Measurements from ENCODE around the gene PEX5L.

The PEX5L gene

DNA sequence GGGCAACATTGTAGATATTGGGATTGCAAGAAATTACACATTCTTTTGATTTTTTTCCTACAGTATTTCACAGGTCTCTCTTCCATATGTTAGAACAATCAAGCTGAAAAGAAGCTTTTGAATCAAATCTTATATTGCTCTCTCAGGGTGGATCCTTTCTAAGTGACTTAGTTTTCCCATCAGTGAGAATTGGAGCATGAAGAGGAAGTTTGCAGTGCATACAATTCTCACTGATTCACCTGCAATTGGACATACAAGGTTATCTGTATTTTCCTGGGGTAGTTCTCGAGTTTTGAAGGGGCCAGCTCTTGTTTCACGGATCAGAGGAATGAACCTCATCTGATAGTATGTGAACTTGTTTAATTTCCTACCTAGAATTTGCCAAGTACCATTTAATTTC lies 150.8 kb downstream of the PEX5L start:
- DNase-seq = no peak

DNA sequence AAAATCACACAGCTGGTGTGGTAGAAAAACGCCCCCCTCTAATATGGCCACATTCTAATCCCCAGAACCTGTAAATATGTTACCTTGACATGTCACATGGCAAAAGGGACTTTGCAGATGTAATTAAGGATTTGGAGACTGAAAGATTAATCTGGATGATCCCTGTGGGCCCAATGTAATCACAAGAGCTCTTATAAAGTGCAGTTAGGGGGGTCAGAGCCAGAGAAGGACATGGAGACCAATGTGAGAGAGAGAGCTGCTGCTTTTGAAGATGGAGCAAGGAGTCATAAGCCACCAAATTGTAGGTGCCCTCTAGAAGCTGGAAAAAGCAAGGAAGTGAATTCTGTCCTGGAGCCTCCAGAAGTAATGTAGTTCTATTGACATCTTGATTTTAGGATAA lies 152.6 kb downstream of the PEX5L start:
- no peak for DNase-seq

DNA sequence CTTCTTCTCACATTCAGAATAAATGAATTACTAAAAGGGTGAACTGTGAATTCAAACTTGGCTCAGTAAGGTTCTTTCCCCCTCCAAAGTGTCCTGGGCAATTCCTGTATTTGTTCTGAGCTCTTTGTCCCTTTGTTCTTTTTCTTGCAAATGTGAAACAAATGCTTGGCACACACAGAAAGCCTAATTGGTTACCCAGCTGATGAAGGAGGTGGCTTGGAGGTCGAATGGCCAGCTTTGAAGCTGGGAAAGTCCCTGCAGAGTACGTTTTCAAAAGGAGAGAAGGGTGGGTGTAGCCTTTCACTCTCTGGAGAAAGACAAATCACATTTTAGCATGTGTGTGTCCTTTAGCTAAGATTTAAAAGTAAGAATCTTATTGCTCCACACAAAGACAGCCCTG lies 154.4 kb downstream of the PEX5L start:
- DNase-seq = no peak

DNA sequence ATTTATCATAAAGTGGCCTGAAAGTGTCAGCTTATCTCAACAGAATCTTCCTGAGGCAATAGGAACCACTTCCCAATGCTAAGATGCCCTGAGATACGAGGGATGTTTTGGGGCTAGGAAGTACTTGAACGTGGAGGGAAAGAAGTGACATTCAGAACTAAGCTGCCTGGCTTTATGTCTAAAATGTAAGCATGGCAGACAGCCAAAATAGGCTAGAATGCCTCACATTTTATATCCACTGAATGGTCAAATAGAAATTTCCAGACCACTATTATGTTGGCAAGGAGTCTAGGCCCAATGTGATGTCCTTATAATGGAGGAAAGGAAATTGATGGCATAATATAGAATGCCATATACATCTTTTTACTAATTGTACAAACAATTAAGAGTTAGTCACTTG lies 154.9 kb downstream of the PEX5L start:
- DNase-seq = no peak

DNA sequence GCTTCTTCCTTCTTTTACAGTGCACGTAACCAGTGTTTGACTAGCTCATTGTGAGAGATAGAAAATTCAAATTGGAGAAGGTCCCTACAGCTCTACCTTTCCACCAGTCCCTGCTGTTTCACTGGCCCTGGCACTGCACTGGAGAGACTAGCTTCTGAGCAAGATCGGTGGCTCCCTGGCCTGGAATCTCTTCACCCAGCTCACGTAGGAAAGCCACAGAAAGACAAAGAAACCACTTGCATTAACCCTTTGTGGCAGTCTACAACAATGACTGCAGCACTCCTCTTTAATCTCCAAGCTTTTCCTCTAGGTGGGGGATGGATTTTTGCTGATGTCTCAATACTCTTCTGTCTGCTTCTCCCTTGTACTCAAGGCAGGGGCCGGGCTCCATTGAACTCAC lies 155.9 kb downstream of the PEX5L start:
- DNase-seq = no peak

DNA sequence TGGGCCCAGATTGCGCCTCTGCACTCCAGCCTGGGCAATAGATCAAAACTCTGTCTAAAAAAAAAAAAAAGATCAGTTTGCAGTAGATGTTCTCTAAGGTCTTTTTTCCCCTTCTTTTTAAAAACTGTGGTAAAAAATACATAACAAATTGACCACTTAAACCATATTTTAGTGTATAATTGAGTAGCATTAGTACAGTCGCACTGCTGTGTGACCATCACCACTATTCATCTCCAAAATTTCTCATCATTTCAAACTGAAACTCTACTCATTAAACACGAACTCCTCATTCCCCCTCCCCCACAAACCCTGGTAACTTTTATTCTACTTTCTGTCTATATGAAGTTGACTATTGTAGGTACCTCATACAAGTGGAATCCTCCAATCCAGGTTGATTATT lies 160.3 kb downstream of the PEX5L start:
- no peak for DNase-seq

DNA sequence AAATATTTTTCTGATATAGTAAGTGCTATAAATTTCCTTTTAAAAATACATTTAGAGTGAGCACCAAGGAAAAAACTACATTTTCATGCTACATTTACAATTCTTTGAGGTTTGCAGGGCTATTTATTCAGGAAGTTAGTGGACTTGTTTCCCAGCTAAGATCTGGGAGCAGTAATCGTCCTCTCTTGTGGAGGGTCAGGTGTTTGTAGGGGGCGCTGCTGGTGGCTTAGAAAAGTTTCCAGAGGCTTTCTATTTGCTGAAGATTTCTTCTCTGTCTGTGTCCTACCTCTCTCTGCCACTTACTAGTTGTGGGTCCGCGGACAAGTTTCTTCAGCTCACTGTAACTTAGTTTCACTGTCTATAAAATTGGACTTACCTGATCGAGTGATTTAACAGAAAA lies 163.9 kb downstream of the PEX5L start:
- no peak for DNase-seq

DNA sequence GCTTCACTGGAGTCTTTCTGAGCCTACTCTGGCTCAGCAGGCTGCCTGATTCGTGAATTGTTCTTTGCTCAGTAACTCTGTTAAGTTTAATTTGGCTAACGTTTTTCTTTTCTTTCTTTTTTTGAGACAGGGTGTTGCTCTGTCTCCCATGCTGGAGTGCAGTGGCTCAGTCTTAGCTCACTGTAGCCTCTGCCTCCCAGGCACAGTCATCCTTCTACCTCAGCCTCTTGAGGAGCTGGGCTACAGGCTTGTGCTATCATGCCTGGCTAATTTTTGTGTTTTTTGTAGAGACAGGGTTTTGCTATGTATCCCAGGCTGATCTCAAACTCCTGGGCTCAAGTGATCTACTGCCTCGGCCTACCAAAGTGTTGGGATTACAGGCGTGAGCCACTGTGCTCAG lies 165.0 kb downstream of the PEX5L start:
- DNase-seq = no peak

DNA sequence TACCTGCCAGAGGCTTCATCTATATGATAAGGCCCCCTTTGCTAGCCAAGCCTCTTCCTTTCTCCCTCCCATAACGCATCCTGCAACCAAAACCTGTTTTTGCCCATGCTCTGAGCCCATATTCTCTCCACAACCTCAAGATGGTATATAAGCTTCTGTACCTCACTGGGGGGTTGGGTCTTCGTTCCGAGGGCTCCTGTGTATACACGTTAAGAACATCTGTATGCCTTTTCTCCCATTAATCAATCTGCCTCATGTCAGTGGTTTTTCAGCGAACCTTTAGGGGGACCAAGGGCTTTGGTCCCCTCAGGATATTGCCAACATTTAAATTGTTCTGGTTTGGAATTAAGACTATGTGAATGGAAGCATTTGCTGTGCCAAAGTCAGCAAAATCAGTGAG lies 168.0 kb downstream of the PEX5L start:
- no peak for DNase-seq

DNA sequence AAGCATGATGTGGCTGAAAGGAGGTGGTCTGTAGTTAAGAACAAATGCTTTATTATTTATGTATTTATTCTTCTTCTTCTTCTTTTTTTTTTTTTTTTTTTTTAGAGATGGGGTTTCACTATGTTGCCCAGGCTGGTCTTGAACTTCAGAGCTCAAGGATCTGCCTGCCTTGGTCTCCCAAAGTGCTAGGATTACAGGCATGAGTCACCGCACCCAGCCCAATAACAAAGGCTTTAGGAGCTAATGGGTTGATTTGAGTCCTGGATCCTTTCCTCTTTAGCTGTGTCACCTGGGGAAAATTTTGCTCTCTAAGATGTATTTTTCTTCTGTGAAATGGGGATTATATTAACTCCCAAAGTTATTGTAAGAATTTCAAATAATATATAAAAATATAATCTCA lies 168.8 kb downstream of the PEX5L start:
- DNase-seq = no peak

DNA sequence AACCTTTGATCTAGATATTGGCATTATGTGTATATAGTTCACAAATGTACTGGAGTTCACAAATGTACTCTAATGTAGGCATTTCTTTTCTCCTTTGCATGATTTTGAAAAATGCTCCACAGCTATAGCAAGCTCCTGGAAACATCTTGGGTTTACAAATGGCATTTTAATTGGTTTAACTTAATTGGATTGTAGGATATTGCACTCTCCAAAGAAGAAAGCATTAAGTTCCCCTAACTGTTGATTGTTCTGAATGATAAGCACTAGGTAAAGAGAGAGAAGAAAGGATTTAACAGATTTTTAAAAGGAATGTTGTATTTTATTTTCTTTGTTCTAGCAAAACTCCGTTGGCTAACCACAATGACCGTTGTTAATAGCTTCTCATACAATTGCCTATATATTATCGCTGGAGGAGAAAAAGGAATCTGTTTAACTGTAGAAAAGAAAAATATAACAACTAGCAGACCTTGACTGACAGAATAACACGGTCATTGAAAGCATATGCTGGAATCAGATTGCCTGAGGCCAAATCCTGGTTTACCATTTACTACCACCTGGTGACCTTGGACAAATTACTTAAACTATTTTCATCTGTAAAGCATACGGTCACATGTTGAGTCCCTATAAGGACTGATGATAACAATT lies 170.8 kb downstream of the PEX5L start:
- no peak for DNase-seq

DNA sequence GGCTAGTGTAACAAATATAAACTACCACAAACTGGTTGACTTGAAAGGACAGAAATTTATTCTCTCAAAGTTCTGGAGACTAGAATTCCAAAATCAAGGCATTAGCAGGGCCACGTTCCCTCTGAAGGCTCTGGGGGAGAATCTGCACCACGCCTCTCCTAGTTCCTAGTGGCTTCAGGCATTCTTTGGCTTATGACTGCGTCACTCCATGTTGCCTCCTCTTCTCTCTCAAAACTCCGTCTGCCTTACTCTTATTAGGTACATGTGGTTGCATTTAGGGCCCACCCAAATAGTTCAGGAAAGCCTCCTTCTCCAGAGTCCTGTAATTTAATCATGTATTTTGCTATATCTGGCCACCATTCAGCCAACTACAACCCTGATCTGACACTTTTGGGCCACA lies 174.8 kb downstream of the PEX5L start:
- no peak for DNase-seq

DNA sequence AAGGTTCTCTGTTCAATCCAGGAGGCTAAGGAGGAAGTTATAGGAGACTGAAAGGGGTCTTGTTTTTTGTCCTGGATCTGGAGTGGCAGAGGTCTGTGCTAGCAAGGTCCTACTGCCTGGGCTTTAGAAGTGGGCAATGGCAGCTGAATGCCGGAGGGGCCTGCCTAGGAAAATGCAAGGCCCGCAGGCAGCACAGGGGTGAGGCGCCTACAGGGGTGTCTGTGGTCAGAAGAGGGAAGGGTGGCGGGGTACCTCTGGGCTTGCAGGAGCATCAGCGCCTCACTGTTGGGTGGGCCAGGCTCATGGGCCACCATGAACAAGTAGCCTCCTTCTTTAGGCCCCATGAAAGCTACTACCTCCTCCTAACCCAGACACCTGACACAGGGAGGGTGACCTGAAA lies 175.4 kb downstream of the PEX5L start:
- no peak for DNase-seq

DNA sequence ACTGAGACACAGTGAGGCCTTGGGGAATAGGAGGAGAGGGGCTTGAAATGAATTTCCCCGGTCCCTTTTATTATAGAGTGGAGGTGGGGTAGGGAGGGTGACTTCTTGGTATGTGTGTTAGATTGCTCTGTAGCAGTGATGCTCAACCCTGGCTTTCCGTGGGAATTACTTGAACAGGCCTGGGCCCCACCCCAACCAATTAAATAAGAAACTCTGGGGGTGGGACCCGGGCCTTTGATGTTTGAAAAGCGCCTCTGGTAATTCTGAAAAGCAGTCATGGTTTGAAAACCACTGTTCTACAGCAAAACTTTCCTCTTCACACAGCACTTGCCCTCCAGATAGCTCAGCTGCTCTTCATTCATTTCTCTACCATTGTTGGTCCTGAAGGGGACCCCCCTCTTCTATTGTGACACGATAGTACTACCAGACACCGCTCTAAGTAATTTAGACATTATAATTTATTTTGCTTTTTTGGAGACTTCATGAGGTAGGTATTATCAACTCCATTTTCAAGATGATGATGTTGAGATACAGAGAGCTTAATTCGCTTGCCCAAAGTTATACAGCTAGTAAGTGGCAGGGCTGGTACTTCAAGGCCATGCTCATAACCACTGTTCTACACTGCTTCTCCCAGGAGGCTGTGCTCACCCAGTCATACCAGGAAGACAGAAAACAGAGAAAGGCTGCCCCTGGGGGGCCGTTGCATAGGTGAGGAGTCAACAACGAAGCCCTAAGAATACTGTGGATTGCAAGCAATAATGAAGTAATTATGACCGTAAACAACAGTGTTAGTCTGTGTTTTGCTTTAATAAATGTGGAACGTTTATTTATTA lies 176.2 kb downstream of the PEX5L start:
- no peak for DNase-seq

DNA sequence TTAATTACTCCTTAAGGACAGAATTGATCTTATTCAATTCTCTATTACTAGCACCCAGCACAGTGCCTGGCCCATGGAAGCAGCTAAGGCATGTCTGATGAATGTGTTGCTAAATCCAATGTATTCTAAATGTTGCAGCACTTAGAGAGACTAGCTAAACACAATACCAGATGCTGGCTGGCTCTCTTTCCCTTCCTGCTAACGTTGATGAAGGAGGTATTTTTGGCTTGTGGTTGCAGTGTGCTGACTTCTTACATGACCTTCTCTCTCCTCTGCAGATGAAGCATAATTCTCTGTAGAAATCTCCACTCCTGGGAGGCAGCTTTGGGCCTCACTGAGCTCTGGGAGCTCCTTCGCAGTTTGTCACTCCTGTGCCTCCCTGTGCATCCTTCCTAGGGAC lies 183.6 kb downstream of the PEX5L start:
- no peak for DNase-seq

DNA sequence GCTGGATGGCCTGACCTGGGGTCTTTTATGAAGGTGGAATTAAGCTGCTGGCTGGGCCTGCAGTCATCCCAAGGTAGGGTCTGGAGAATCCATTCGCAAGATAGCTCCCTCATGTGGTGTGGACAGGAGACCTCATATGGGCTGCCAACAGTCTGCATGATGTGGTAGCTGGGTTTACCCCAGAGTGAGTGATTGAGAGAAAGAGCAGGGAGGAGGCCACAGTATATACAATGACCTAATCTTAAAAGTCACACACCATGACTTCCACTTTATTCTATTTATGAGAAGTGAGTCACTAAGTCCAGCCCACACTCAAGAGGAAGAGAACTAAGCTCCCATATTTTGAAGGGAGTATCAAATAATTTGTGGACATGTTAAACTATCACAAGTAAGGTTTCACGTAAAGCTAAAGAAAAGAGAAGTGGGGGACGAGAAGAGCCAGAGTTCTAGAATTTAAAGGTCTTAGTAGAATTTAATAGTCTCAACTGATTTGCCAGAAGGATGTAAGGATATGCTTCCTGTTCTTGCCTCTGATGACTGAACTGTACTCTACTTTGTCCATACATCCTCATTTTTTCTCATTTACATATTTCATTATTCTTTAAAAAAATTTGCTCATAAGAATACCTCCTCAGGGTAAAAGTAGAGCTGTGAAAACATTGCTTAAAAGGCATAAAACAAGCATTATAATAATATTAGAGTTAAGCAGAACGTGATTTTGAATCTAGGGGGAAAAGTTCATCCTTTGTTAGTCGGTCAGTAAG lies 184.4 kb downstream of the PEX5L start:
- no peak for DNase-seq

DNA sequence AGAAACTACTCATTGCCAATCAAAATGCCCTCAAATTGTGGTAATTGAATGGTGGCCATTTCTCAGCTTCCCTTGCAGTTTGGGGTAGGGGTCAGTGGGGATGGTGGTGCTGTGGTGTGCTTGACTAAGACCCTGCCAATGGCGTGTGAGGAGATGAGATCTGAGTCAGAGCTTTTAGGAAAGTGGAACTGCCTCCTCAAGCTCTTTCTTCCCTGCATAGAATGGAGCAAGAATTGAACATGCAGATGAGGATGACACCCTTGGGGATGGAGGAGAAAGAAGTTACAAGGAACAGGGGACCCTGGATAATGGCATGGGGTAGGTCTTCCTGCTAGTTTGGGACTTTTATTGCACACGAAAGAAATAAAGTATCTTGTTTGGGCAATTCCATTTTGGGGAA lies 188.0 kb downstream of the PEX5L start:
- DNase-seq = no peak

DNA sequence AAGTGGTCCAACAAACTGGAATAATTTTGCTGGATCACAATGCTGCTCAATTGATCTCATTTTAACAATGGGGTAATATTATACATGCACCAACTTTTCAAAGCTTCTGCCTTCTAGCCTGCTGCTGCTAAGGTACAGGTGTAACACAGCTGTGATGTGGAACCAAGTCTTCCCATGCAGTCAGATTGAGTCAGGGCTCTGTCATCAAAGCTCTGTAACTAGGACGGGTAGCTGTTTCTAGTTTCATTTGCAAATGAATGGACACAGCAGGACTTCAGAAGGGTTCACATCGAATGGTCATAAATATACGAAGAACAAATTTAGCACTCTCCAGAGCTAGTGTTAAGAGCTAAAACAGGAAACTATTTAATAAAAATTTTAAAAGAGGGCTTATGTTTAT lies 194.7 kb downstream of the PEX5L start:
- no peak for DNase-seq

DNA sequence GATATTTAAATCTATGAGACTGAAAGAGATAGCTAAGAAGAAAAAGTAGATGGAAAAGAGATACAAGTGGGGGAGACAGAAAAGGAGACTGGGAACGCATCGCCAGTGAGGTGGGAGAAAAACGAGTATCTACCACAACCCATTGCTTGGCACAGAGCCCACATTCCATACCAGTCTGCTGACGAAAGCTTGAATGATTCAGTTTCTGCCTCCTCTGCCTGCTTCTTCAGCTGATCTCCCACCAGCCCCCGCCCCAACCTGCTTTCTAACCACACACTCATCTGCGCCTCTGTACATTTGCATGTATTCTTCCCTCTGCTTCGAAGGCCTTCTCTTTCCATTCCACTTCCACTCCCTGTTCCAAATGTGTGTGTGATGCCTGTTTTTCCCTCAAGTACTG lies 195.8 kb downstream of the PEX5L start:
- DNase-seq = no peak

DNA sequence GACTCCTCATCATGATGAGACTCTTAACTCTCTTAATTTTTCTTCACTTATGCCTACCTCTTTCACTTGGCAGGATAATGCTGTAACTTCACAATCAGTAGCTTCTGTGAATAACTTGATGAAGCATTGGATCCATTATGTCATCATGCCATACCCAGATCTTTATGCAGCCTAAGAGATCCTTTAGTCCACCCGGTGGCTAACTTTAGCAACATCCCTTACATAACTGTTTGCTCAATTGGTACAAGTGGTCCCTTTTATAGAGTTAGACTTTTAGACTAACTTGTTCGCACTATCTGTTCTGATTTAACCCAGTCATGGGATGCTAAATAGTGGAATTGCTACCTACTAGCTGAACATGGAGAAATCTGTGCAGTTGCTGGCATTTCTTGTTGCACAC lies 199.4 kb downstream of the PEX5L start:
- DNase-seq = no peak

DNA sequence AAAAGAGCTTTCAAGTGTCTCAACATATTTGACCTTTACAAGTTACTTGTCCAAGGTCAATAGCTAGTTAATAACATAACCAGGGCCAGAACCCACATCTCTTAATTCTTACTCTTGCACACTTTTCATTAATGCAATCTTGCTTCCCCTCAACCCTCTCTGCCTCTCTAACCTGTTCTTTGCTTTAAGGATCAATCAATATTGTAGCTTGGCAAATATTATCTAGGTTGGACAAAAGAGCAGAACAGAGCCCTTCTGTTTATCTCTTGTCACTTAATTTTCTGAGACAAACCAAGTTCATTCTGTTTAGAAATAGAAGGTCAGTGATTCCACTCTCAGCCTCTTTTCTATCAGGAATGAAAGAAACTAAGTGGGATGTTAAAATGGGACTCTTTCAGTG lies 203.4 kb downstream of the PEX5L start:
- DNase-seq = no peak

DNA sequence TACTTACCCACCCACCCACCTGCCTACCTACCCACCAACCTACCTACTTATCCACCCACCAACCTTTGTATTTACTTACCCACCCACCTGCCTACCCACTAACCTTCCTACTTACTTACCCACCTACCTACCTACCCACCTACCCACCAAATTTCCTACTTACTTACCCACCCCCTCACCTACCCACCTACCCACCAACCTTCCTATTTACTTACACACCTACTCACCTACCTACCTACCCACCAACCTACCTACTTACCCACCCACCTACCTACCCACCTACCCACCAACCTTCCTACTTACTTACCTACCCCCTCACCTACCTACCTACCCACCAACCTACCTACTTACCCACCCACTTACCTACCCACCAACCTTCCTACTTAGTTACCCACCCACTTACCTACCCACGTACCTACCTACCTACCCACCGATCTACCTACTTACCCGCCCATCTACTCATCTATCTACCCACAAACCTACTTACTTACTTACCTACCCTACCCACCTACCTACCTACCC lies 204.3 kb downstream of the PEX5L start:
- DNase-seq = no peak

DNA sequence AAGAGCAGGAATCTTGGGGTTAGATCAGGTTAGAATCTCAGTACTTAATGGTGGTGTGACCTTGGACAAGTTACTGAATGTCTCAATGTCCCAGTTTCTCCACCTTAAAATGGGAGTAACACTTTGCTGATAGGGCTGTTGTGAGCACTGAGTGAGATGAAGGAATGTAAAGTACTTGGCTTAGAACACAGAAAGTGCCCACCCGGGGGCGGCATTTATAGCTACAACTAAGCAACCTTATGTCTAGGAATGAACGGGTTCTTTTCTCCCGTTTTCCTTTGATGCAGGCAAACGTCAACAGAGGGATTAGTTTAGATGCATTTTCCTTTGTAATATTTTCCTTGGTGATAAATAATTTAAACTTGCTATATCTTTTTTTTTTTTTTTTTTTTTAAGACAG lies 207.3 kb downstream of the PEX5L start:
- DNase-seq = no peak

DNA sequence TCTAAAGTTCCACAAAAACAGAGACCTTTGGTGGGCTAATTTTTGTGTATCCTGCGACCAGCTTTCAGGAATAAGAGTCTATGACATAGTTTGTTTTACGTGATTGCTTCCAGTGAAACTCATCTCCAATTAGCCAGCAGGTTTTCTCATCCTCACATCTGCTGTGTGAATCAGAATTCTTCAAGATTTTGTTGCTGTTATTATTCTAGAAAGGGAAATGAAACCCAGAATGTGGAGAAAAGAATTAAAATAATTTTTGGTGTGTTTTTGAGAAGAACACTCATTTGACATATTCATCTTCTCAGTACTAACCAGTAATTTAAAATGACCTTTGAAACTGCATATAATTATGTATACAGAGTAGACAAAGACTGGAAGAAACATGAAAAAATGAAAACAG lies 208.0 kb downstream of the PEX5L start:
- DNase-seq = no peak

All from activated CD4-positive, alpha-beta T cell treated with anti-CD3 and anti-CD28 coated beads for 1 hour (primary cell).